Activated naive CD4-positive, alpha-beta T cell treated with anti-CD3 and anti-CD28 coated beads, Interleukin-2, amount 10 ng/mL, durations not matched to agents 7 days and 5 days (primary cell): ENCODE data around the gene YBX2.

Experiments used
- CTCF ChIA-PET: fragments of 350-600 bp; sonication (Branson Sonifier 250); formaldehyde crosslinking; loops from one replicate; lab custom pipeline; 2021; ENCODE audit warnings: antibody characterized with exemption; lab: Charles Lee
- DNase-seq: peaks from one replicate; pipeline ENCODE4 v3.0.0-alpha.2; 2020
- H3K27ac Mint-ChIP-seq: one replicate; pipeline ENCODE4 v1.8.0; 2021; ENCODE audit warnings: mild to moderate bottlenecking, moderate library complexity, mixed read lengths
- H3K27me3 Mint-ChIP-seq: one replicate; pipeline ENCODE4 v1.8.0; 2021; ENCODE audit warnings: mild to moderate bottlenecking, mixed read lengths
- H3K36me3 Mint-ChIP-seq: one replicate; pipeline ENCODE4 v1.8.0; 2021; ENCODE audit warnings: mixed read lengths
- H3K4me1 Mint-ChIP-seq: one replicate; pipeline ENCODE4 v1.8.0; 2021; ENCODE audit warnings: mixed read lengths
- H3K4me3 Mint-ChIP-seq: one replicate; pipeline ENCODE4 v1.8.0; 2021; ENCODE audit warnings: mild to moderate bottlenecking, moderate library complexity, mixed read lengths
- H3K9me3 Mint-ChIP-seq: one replicate; pipeline ENCODE4 v1.8.0; 2021; ENCODE audit warnings: mixed read lengths

Gene YBX2

GRCh38 chr17:7261379-7262191 is 32.9 kb downstream of the YBX2 start:
- Mint-ChIP-seq H3K36me3 (peaks cover 7% of the 10 kb centered on the region), H3K4me1 (peaks cover 31% of the 10 kb centered on the region), H3K9me3 (no peaks in the 10 kb centered on the region), H3K27ac (peak overlapping the region; percentile 65), H3K4me3 (peak overlapping the region; percentile 57), H3K27me3 (peaks cover 62% of the 10 kb centered on the region)
- CTCF ChIA-PET: no interaction called here
- DNase-seq: peak; percentile 39

- peaks cover 31% of the 10 kb centered on the region for H3K4me1 Mint-ChIP-seq
Measured at GRCh38 chr17:7260651-7261378, 33.6 kb downstream of the YBX2 start.

GRCh38 chr17:7260151-7260550 is 34.3 kb downstream of the YBX2 start:
- DNase-seq: no peak
- Mint-ChIP-seq H3K9me3 (no peaks in the 10 kb centered on the region), H3K4me3 (no peak overlapping the region), H3K4me1 (peaks cover 31% of the 10 kb centered on the region), H3K27me3 (peaks cover 51% of the 10 kb centered on the region), H3K27ac (no peak overlapping the region), H3K36me3 (peaks cover 12% of the 10 kb centered on the region)
- CTCF ChIA-PET: no interaction called here

More at GRCh38 chr17:7260651-7261378, 33.6 kb downstream of the YBX2 start:
- peak overlapping the region; percentile 52 for H3K4me3 Mint-ChIP-seq
- no peaks in the 10 kb centered on the region for H3K9me3 Mint-ChIP-seq
- CTCF ChIA-PET: no interaction called here
- peaks cover 9% of the 10 kb centered on the region for H3K36me3 Mint-ChIP-seq
- no peak overlapping the region for H3K27ac Mint-ChIP-seq
- peak; percentile 53 for DNase-seq
- peaks cover 55% of the 10 kb centered on the region for H3K27me3 Mint-ChIP-seq

- Mint-ChIP-seq H3K27ac (no peak overlapping the region), H3K4me1 (peaks cover 35% of the 10 kb centered on the region), H3K4me3 (no peak overlapping the region), H3K9me3 (no peaks in the 10 kb centered on the region), H3K36me3 (peaks cover 18% of the 10 kb centered on the region), H3K27me3 (peaks cover 45% of the 10 kb centered on the region)
- DNase-seq: no peak
- CTCF ChIA-PET: interaction anchor here (0.9 to 1.8 kb wide), 2 partner anchors 37 to 39 kb away, joined by 3 to 6 read pairs; no protein-coding TSS in a partner anchor
Measured at GRCh38 chr17:7259555-7259889, 34.9 kb downstream of the YBX2 start.

GRCh38 chr17:7258731-7259554 is 35.5 kb downstream of the YBX2 start:
- no peak overlapping the region for H3K27ac Mint-ChIP-seq
- CTCF ChIA-PET: interaction anchor here (0.9 to 1.8 kb wide), 2 partner anchors 38 to 40 kb away, joined by 3 to 6 read pairs; no protein-coding TSS in a partner anchor
- H3K36me3 Mint-ChIP-seq: peaks cover 23% of the 10 kb centered on the region
- no peak overlapping the region for H3K4me3 Mint-ChIP-seq
- DNase-seq: peak; percentile 19
- H3K27me3 Mint-ChIP-seq: peaks cover 39% of the 10 kb centered on the region
- H3K4me1 Mint-ChIP-seq: peaks cover 37% of the 10 kb centered on the region
- no peaks in the 10 kb centered on the region for H3K9me3 Mint-ChIP-seq

- Mint-ChIP-seq H3K4me3 (no peak overlapping the region), H3K4me1 (peaks cover 32% of the 10 kb centered on the region), H3K36me3 (peaks cover 27% of the 10 kb centered on the region), H3K27ac (no peak overlapping the region), H3K9me3 (no peaks in the 10 kb centered on the region), H3K27me3 (peaks cover 19% of the 10 kb centered on the region)
- DNase-seq: no peak
- CTCF ChIA-PET: interaction anchor here (1.0 to 1.5 kb wide), 3 partner anchors 39 to 304 kb away, joined by 3 to 9 read pairs (median 3); no protein-coding TSS in a partner anchor
Measured at GRCh38 chr17:7256766-7257456, 37.5 kb downstream of the YBX2 start.

GRCh38 chr17:7254511-7254910 is 39.9 kb downstream of the YBX2 start:
- H3K27ac Mint-ChIP-seq: no peak overlapping the region
- DNase-seq: no peak
- CTCF ChIA-PET: interaction anchor here (1.2 kb wide), 1 partner anchor 102 kb away, joined by 3 read pairs; no protein-coding TSS in a partner anchor
- no peaks in the 10 kb centered on the region for H3K27me3 Mint-ChIP-seq
- no peaks in the 10 kb centered on the region for H3K9me3 Mint-ChIP-seq
- H3K36me3 Mint-ChIP-seq: peaks cover 27% of the 10 kb centered on the region
- H3K4me3 Mint-ChIP-seq: peak overlapping the region; percentile 26
- peaks cover 36% of the 10 kb centered on the region for H3K4me1 Mint-ChIP-seq

- H3K27me3 Mint-ChIP-seq: no peaks in the 10 kb centered on the region
- H3K9me3 Mint-ChIP-seq: no peaks in the 10 kb centered on the region
- H3K36me3 Mint-ChIP-seq: peaks cover 30% of the 10 kb centered on the region
- peaks cover 48% of the 10 kb centered on the region for H3K4me1 Mint-ChIP-seq
- H3K4me3 Mint-ChIP-seq: peak overlapping the region; percentile 84
- H3K27ac Mint-ChIP-seq: peak overlapping the region; percentile 99
- no peak for DNase-seq
- CTCF ChIA-PET: interaction anchor here (1.2 kb wide), 1 partner anchor 103 kb away, joined by 3 read pairs; no protein-coding TSS in a partner anchor
Measured at GRCh38 chr17:7253082-7253481, 41.4 kb downstream of the YBX2 start.

GRCh38 chr17:7252176-7253043 is 42.0 kb downstream of the YBX2 start, which contains the start of gene ELP5:
TSS of gene ELP5 (plus strand) at chr17:7252215. CDS start at chr17:7252551, 336 bp downstream.
- no peaks in the 10 kb centered on the region for H3K9me3 Mint-ChIP-seq
- peaks cover 48% of the 10 kb centered on the region for H3K4me1 Mint-ChIP-seq
- CTCF ChIA-PET: no interaction called here
- H3K4me3 Mint-ChIP-seq: peak within 1 kb of the TSS; percentile 84
- H3K27me3 Mint-ChIP-seq: no peaks in the 10 kb centered on the region
- H3K36me3 Mint-ChIP-seq: peaks cover 30% of the 10 kb centered on the region
- H3K27ac Mint-ChIP-seq: peak within 1 kb of the TSS; percentile 99
- peak; percentile 95 for DNase-seq

GRCh38 chr17:7251661-7252175 is 42.7 kb downstream of the YBX2 start, which contains the start of gene CTDNEP1:
TSS of gene CTDNEP1 (minus strand) at chr17:7251734. CDS start at chr17:7251296, 438 bp downstream.
- CTCF ChIA-PET: no interaction called here
- Mint-ChIP-seq H3K36me3 (peaks cover 32% of the 10 kb centered on the region), H3K4me3 (peak within 1 kb of the TSS; percentile 84), H3K9me3 (no peaks in the 10 kb centered on the region), H3K27ac (peak within 1 kb of the TSS; percentile 99), H3K4me1 (peaks cover 50% of the 10 kb centered on the region), H3K27me3 (no peaks in the 10 kb centered on the region)
- peak; percentile 99 for DNase-seq

- Mint-ChIP-seq H3K4me1 (peaks cover 54% of the 10 kb centered on the region), H3K9me3 (no peaks in the 10 kb centered on the region), H3K27me3 (no peaks in the 10 kb centered on the region), H3K36me3 (peaks cover 35% of the 10 kb centered on the region), H3K27ac (peak overlapping the region; percentile 99), H3K4me3 (peak overlapping the region; percentile 84)
- DNase-seq: no peak
- CTCF ChIA-PET: no interaction called here
Measured at GRCh38 chr17:7250695-7251627, 43.5 kb downstream of the YBX2 start.
